Osteocyte (in vitro differentiated cells): ENCODE results near the gene UBAP1L. TPM values are rescaled to one million over a fixed set of nuclear protein-coding genes. Genes with fewer than 3 reads are reported as not detected.
A peak's percentile ranks its signal among the peaks of the same experiment; 100 is the strongest.

Experiments used
- DNase-seq: peaks from one replicate; pipeline ENCODE4 v3.0.0; 2021; ENCODE audit warnings: mixed read lengths; ENCODE audit not compliant: unreplicated experiment; ENCODE audit errors: extremely low spot score
- H3K27ac Mint-ChIP-seq: one replicate; pipeline ENCODE4 v1.8.0; 2021; ENCODE audit warnings: mild to moderate bottlenecking, mixed read lengths; ENCODE audit not compliant: unreplicated experiment
- H3K27me3 Mint-ChIP-seq: one replicate; pipeline ENCODE4 v1.8.0; 2021; ENCODE audit warnings: mixed read lengths; ENCODE audit not compliant: unreplicated experiment
- H3K36me3 Mint-ChIP-seq: one replicate; pipeline ENCODE4 v1.8.0; 2021; ENCODE audit warnings: mixed read lengths; ENCODE audit not compliant: unreplicated experiment
- H3K4me1 Mint-ChIP-seq: one replicate; pipeline ENCODE4 v1.8.0; 2021; ENCODE audit warnings: mixed read lengths; ENCODE audit not compliant: unreplicated experiment
- H3K4me3 Mint-ChIP-seq: one replicate; pipeline ENCODE4 v1.8.0; 2021; ENCODE audit warnings: mild to moderate bottlenecking, moderate library complexity, mixed read lengths; ENCODE audit not compliant: unreplicated experiment
- H3K9me3 Mint-ChIP-seq: one replicate; pipeline ENCODE4 v1.8.0; 2021; ENCODE audit warnings: mixed read lengths; ENCODE audit not compliant: unreplicated experiment
- CTCF ChIP-seq: fragments of 200-600 bp; sonication (generic); IDR thresholded peaks from 2 replicates; pipeline ENCODE4 v1.5.0; 2021; ENCODE audit warnings: antibody characterized with exemption, mild to moderate bottlenecking, moderate library complexity
- total RNA-seq: library from RNA; stranded (reverse); gene quantifications from 2 replicates; pipeline ENCODE4 v1.2.1, GENCODE V29; 2021

The UBAP1L gene
- total RNA-seq, 1 donor from 2014 or later, result 5.4 TPM

- no peak for DNase-seq
- no peak for TF ChIP-seq CTCF
- Mint-ChIP-seq H3K27ac (no peak overlapping the region), H3K27me3 (no peaks in the 10 kb centered on the region), H3K36me3 (peaks cover 31% of the 10 kb centered on the region), H3K9me3 (no peaks in the 10 kb centered on the region), H3K4me1 (peaks cover 7% of the 10 kb centered on the region), H3K4me3 (no peak overlapping the region)
Observed at GRCh38 chr15:65106011-65106590, 8.9 kb downstream of the UBAP1L start.

- Mint-ChIP-seq H3K4me1 (peaks cover 2% of the 10 kb centered on the region), H3K27me3 (no peaks in the 10 kb centered on the region), H3K36me3 (peaks cover 35% of the 10 kb centered on the region), H3K9me3 (no peaks in the 10 kb centered on the region), H3K27ac (no peak overlapping the region), H3K4me3 (no peak overlapping the region)
- no peak for DNase-seq
- TF ChIP-seq CTCF, result no peak
Observed at GRCh38 chr15:65105038-65105437, 10.0 kb downstream of the UBAP1L start.

- no peak overlapping the region for H3K4me3 Mint-ChIP-seq
- peaks cover 2% of the 10 kb centered on the region for H3K4me1 Mint-ChIP-seq
- no peaks in the 10 kb centered on the region for H3K27me3 Mint-ChIP-seq
- H3K27ac Mint-ChIP-seq, result no peak overlapping the region
- H3K36me3 Mint-ChIP-seq, result peaks cover 43% of the 10 kb centered on the region
- TF ChIP-seq CTCF, result no peak
- no peaks in the 10 kb centered on the region for H3K9me3 Mint-ChIP-seq
- no peak for DNase-seq
Observed at GRCh38 chr15:65102912-65103311, 12.1 kb downstream of the UBAP1L start.

- no peak for TF ChIP-seq CTCF
- no peak for DNase-seq
- H3K9me3 Mint-ChIP-seq, result no peaks in the 10 kb centered on the region
- peaks cover 48% of the 10 kb centered on the region for H3K36me3 Mint-ChIP-seq
- no peak overlapping the region for H3K27ac Mint-ChIP-seq
- no peaks in the 10 kb centered on the region for H3K27me3 Mint-ChIP-seq
- peaks cover 6% of the 10 kb centered on the region for H3K4me1 Mint-ChIP-seq
- no peak overlapping the region for H3K4me3 Mint-ChIP-seq
Observed at GRCh38 chr15:65101891-65102708, 12.9 kb downstream of the UBAP1L start.

- TF ChIP-seq CTCF, result peak; percentile 75
- no peak overlapping the region for H3K4me3 Mint-ChIP-seq
- H3K27me3 Mint-ChIP-seq, result no peaks in the 10 kb centered on the region
- H3K4me1 Mint-ChIP-seq, result peaks cover 12% of the 10 kb centered on the region
- no peak overlapping the region for H3K27ac Mint-ChIP-seq
- DNase-seq, result no peak
- H3K9me3 Mint-ChIP-seq, result no peaks in the 10 kb centered on the region
- peaks cover 49% of the 10 kb centered on the region for H3K36me3 Mint-ChIP-seq
Observed at GRCh38 chr15:65101411-65101890, 13.5 kb downstream of the UBAP1L start.
